ENCODE data around the gene ZRANB2. TPM values are rescaled to one million over a fixed set of nuclear protein-coding genes. Genes with fewer than 3 reads are reported as not detected.

ZRANB2 gene
- total RNA-seq, 1 experiment from 2014 or later = 103 TPM

DNA sequence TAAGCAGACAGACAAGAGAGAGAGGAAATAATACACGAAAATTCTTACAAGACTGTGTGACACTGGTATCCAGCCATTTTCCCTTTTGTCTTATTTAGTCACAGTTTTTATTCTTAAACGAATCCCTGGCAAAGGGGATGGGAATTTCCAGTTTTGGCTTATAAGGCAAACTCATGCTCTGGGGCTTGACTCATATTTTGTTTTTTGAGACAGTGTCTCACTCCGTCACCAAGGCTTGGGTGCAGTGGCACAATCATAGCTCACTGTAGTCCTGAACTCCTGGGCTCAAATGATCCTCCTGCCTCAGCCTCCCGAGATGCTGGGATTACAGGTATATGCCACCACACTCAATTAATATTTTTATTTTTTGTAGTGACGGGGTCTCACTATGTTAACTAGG is 65.1 kb downstream of the ZRANB2 start:
- no peak for DNase-seq
- TF ChIP-seq, protein P1, sequence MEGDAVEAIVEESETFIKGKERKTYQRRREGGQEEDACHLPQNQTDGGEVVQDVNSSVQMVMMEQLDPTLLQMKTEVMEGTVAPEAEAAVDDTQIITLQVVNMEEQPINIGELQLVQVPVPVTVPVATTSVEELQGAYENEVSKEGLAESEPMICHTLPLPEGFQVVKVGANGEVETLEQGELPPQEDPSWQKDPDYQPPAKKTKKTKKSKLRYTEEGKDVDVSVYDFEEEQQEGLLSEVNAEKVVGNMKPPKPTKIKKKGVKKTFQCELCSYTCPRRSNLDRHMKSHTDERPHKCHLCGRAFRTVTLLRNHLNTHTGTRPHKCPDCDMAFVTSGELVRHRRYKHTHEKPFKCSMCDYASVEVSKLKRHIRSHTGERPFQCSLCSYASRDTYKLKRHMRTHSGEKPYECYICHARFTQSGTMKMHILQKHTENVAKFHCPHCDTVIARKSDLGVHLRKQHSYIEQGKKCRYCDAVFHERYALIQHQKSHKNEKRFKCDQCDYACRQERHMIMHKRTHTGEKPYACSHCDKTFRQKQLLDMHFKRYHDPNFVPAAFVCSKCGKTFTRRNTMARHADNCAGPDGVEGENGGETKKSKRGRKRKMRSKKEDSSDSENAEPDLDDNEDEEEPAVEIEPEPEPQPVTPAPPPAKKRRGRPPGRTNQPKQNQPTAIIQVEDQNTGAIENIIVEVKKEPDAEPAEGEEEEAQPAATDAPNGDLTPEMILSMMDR (conservative IDR thresholded peaks at IDR 0.05) = no peak
- Histone ChIP-seq H3K9ac (ENCODE audit: extremely low read depth, insufficient read length, low read length) (no peak overlapping the region), H3K23ac (ENCODE audit: insufficient read length, low read depth, low read length) (no peak overlapping the region), H3T11ph (ENCODE audit: low read length) (no peak overlapping the region), H3K56ac (ENCODE audit: insufficient read length, low read depth, low read length) (no peak overlapping the region), H3K79me1 (ENCODE audit: insufficient read depth, low read depth, low read length, poor library complexity, severe bottlenecking) (no peaks in the 10 kb centered on the region), H3K4me1 (ENCODE audit: insufficient read depth, low read length) (no peaks in the 10 kb centered on the region), H3K27me3 (ENCODE audit: insufficient read depth, low read length) (no peaks in the 10 kb centered on the region), H2BK20ac (ENCODE audit: low read depth, low read length, poor library complexity, severe bottlenecking) (no peak overlapping the region), H3K79me2 (ENCODE audit: insufficient read depth, low read length) (no peaks in the 10 kb centered on the region), H2AFZ (ENCODE audit: low read length) (no peak overlapping the region), H2BK12ac (ENCODE audit: insufficient read length, low read depth, low read length) (no peak overlapping the region), H2BK15ac (ENCODE audit: low read depth, low read length) (no peak overlapping the region), H3K18ac (ENCODE audit: insufficient read length, low read depth, low read length) (no peak overlapping the region), H4K20me1 (ENCODE audit: control insufficient read depth, insufficient read depth, insufficient read length) (no peaks in the 10 kb centered on the region), H3K9me3 (ENCODE audit: control insufficient read depth, low read depth, low read length) (no peaks in the 10 kb centered on the region), H4K91ac (ENCODE audit: insufficient read length, low read depth, low read length) (no peak overlapping the region), H4K5ac (ENCODE audit: insufficient read length, low read depth, low read length) (no peak overlapping the region), H3K27ac (ENCODE audit: insufficient read length, low read depth, low read length) (no peak overlapping the region), H4K8ac (replicated peaks; ENCODE audit: insufficient read length, low read depth, low read length) (no peak overlapping the region), H2BK120ac (ENCODE audit: low read depth, low read length, poor library complexity, severe bottlenecking) (no peak overlapping the region), H3K4ac (ENCODE audit: low read depth, low read length) (no peak overlapping the region), H2AK5ac (ENCODE audit: insufficient read length, low read length) (no peak overlapping the region), H3K14ac (ENCODE audit: insufficient read depth, low read length) (no peak overlapping the region), H2BK5ac (ENCODE audit: insufficient read length, low read length) (no peak overlapping the region), H3K23me2 (ENCODE audit: insufficient read length, low read depth, low read length, poor library complexity, severe bottlenecking) (no peaks in the 10 kb centered on the region), H3K4me2 (ENCODE audit: insufficient read depth, insufficient read length, low read length) (no peak overlapping the region)
- Mint-ChIP-seq H3K27ac (no peak overlapping the region), H3K4me3 (no peak overlapping the region), H3K36me3 (ENCODE audit: insufficient read depth in 1 of 3, low read depth in 3 of 3) (no peaks in the 10 kb centered on the region), H3K27me3 (ENCODE audit: low read depth) (no peaks in the 10 kb centered on the region), H3K9me3 (no peaks in the 10 kb centered on the region), H3K4me1 (no peaks in the 10 kb centered on the region)
- no CpG with 5 or more reads among the region's 5 CpGs for WGBS (ENCODE audit: extremely low coverage, insufficient read length, low lambda C conversion rate)
